Measurements from ENCODE around the gene PHRF1. TPM values are rescaled to one million over a fixed set of nuclear protein-coding genes. Genes with fewer than 3 reads are reported as not detected.

PHRF1 gene
- total RNA-seq, 4 donors from 2014 or later: 18.3 to 31.0 (median 19.3) TPM

DNA sequence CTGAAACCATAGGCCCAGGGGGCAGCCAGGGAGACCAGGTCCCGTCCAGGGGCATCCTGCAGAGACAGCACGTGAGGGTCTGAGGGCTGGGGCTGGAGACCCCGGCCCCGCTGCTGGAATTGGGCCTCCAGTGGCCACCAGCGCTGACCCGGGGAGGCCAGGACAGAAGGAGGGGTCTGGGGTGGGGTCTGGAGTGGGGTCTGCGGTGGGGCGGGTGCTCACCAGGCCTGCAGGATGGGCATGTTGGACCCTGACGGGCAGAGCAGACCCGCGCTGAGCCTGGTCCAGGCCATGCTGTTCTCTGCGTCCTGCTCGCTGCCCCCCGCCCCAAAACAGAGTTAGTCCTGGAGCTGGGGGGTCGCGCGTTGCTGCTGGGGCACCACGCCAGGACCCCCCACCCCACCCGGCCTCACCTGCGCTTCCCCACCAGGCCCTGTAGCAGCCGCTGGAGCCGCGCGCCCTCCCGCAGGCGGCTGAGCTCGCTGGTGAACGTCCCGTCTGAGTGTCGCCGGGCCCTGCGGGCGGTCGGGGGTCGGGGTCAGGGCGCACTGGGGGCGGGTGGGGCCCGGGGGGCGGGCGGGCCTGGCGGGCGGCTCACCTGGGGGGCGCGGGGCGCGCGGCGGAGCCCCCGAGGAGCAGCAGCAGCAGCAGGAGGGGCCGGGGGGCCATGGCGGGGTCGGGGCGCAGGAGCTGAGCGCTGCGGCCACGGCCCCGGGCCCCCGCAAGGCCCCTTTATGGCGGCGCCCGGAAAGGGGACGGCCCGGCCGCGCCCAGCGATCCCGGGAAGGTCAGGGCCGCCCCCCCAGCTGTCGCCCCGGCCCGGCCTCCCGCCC lies 50.4 kb downstream of the PHRF1 start, which contains the start of gene SCT:
TSS of gene SCT (minus strand) at position 707 of the 833 bp plus-strand sequence. CDS start at position 669, 38 bp downstream.
- Histone ChIP-seq H3K4me3 (replicated peaks in 1 of 3) (no peak within 1 kb of the TSS), H3K27ac (no peak within 1 kb of the TSS)
- no peak for TF ChIP-seq POLR2A (IDR thresholded peaks at IDR 0.05)
- TF ChIP-seq, protein P1, sequence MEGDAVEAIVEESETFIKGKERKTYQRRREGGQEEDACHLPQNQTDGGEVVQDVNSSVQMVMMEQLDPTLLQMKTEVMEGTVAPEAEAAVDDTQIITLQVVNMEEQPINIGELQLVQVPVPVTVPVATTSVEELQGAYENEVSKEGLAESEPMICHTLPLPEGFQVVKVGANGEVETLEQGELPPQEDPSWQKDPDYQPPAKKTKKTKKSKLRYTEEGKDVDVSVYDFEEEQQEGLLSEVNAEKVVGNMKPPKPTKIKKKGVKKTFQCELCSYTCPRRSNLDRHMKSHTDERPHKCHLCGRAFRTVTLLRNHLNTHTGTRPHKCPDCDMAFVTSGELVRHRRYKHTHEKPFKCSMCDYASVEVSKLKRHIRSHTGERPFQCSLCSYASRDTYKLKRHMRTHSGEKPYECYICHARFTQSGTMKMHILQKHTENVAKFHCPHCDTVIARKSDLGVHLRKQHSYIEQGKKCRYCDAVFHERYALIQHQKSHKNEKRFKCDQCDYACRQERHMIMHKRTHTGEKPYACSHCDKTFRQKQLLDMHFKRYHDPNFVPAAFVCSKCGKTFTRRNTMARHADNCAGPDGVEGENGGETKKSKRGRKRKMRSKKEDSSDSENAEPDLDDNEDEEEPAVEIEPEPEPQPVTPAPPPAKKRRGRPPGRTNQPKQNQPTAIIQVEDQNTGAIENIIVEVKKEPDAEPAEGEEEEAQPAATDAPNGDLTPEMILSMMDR (IDR thresholded peaks at IDR 0.05): no peak

DNA sequence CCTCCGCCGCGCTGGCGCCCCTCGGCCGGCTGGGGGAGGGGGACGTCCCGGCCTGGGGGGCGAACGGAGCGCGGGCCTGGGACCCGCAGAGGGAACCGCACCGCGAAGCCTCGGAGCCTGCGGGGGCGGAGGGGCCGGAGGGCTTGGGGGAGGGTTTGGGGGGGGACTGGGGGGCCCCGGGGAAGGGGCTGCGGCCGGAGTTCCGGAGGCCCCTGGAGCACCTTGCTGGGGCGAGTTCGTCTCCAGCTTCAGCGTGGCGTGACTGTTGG lies 51.0 kb downstream of the PHRF1 start:
- H3K36me3 ChIP-seq: no peaks in the 10 kb centered on the region
- intact Hi-C loops (cut with DNase I): no loop called here
- H3K4me1 ChIP-seq: no peaks in the 10 kb centered on the region
- whole genome bisulfite sequencing, 2 donors: 53 to 67% methylated on average over 2 to 4 of the region's 28 CpGs
- no peak overlapping the region for H3K4me3 ChIP-seq (replicated peaks in 1 of 3)
- no peaks in the 10 kb centered on the region for H3K27me3 ChIP-seq
- no peak for DNase-seq
- TF ChIP-seq, protein P1 (IDR thresholded peaks at IDR 0.05): no peak
- TF ChIP-seq POLR2A (IDR thresholded peaks at IDR 0.05): no peak
- no peaks in the 10 kb centered on the region for H3K9me3 ChIP-seq
- no peak overlapping the region for H3K27ac ChIP-seq

More for the DNA sequence above, 50.4 kb downstream of the PHRF1 start, which contains the start of gene SCT:
- Histone ChIP-seq H3K27me3 (no peaks in the 10 kb centered on the region), H3K4me1 (no peaks in the 10 kb centered on the region), H3K36me3 (no peaks in the 10 kb centered on the region), H3K9me3 (no peaks in the 10 kb centered on the region)
- WGBS, 2 donors: 38 to 100% methylated on average over 2 to 6 of the region's 72 CpGs
- intact Hi-C loops (cut with DNase I): no loop called here
- DNase-seq: no peak

DNA sequence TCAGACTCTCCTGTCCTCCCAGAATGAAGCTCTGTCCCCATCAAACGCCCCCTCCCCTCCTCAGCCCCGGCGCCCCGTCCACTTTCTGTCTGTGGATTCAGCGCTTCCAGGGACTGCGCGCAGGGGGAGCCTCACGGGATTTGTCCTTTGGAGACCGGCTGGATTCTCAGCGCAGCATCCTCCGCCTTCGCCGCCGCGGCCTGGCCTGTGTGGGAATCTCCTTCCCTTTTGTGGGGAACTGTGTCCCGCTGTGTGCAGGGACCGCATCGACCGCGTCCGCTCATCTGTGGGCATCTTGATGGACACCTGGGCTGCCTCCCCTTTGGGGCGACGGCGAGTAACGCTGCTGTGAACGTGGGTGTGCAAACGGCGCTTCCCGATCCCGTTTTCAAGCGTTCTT lies 51.8 kb downstream of the PHRF1 start:
- no peak for TF ChIP-seq POLR2A (IDR thresholded peaks at IDR 0.05)
- TF ChIP-seq, protein P1 (IDR thresholded peaks at IDR 0.05): no peak
- no peaks in the 10 kb centered on the region for H3K36me3 ChIP-seq
- H3K9me3 ChIP-seq: no peaks in the 10 kb centered on the region
- no peaks in the 10 kb centered on the region for H3K27me3 ChIP-seq
- no peak for DNase-seq
- WGBS, 2 donors: 92 to 95% methylated on average over 31 of the region's 31 CpGs
- intact Hi-C loops (cut with DNase I): no loop called here
- no peaks in the 10 kb centered on the region for H3K4me1 ChIP-seq
- no peak overlapping the region for H3K4me3 ChIP-seq (replicated peaks in 1 of 3)
- no peak overlapping the region for H3K27ac ChIP-seq

DNA sequence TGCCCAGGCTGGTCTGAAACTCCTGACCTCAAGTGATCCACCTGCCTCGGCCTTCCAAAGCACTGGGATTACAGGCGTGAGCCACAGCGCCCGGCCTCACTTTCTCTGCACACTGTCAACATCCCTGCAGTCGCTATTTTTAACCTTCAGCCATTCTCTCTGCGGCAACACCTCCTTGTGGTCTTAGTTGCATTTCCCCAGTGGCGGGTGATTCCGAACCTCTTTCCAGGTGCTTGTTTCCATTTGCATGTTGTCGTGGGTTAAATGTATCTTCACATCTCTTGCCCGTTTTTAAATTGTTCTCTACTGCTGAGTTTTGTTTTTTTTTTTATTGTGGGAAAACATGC lies 52.9 kb downstream of the PHRF1 start:
- Histone ChIP-seq H3K4me1 (no peaks in the 10 kb centered on the region), H3K36me3 (no peaks in the 10 kb centered on the region), H3K27ac (no peak overlapping the region), H3K4me3 (replicated peaks in 1 of 3) (no peak overlapping the region), H3K27me3 (no peaks in the 10 kb centered on the region), H3K9me3 (no peaks in the 10 kb centered on the region)
- TF ChIP-seq POLR2A (IDR thresholded peaks at IDR 0.05): no peak
- TF ChIP-seq, protein P1 (IDR thresholded peaks at IDR 0.05): no peak
- 74 to 76% methylated on average over 10 of the region's 10 CpGs for WGBS, 2 donors
- intact Hi-C loops (cut with DNase I): no loop called here
- no peak for DNase-seq

DNA sequence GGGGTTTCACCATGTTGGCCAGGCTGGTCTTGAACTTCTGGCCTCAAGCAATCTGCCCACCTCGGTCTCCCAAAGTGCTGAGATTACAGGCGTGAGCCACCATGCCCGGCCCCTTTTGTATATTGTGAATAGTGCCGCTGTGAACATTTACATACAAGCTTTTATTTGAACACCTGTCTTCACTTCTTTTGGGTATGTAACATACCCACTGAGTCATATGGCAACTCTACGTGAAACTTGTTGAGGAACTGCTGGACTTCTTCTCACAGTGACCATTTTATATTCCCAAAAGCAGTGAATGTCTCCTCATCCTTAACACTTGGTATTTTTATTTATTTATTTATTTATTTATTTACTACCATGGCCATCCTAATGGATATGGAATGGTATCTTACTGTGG lies 54.6 kb downstream of the PHRF1 start:
- 94 to 98% methylated on average over 5 of the region's 5 CpGs for WGBS, 2 donors
- no peak overlapping the region for H3K27ac ChIP-seq
- H3K9me3 ChIP-seq: no peaks in the 10 kb centered on the region
- H3K27me3 ChIP-seq: no peaks in the 10 kb centered on the region
- no peaks in the 10 kb centered on the region for H3K4me1 ChIP-seq
- TF ChIP-seq POLR2A (IDR thresholded peaks at IDR 0.05): no peak
- TF ChIP-seq, protein P1 (IDR thresholded peaks at IDR 0.05): no peak
- no peak for DNase-seq
- no peak overlapping the region for H3K4me3 ChIP-seq (replicated peaks in 1 of 3)
- intact Hi-C loops (cut with DNase I): no loop called here
- H3K36me3 ChIP-seq: no peaks in the 10 kb centered on the region
